DMS153 (cell line): ENCODE results near the gene SERPIND1.

Experiments used
- DNase-seq: peaks from one replicate; lab custom pipeline; 2025; lab: John Stamatoyannopoulos, UW

SERPIND1 gene

GRCh38 chr22:20774882-20775281 is 969 bp downstream of the SERPIND1 start:
- no peak for DNase-seq

- DNase-seq: no peak
Observed at GRCh38 chr22:20775342-20775895, 1.5 kb downstream of the SERPIND1 start.

DNA sequence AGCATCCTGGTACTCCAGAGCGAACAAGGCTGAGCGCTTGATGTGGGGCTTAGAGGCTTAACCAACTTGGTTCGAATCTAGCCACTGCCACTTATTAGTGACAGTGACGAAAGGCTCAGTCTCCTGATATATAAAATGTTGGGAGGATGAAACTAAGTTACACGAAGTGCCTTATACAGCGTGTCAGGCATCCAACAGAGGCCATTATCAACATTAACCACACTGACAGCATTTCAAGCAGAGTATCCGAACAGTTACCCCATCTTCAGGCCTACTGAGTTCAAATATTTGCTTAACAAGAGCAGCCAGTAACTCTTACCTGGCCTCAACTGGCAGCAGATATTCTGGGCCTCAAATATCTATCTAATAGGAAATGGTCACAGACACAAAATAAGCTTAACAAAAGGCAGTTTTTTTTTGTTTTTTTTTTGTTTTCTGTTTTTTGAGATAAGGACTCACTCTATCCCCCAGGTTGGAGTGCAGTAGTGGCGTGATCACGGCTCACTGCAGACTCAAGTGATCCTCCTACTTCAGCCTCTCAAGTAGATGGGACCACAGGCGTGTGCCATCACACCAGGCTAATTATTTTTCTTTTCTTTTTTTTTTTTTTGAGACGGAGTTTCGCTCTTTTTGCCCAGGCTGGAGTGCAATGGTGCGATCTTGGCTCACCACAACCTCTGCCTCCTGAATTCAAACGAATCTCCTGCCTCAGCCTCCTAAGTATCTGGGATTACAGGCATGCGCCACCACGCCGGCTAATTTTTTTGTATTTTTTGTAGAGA is 2.9 kb downstream of the SERPIND1 start:
- no peak for DNase-seq

DNA sequence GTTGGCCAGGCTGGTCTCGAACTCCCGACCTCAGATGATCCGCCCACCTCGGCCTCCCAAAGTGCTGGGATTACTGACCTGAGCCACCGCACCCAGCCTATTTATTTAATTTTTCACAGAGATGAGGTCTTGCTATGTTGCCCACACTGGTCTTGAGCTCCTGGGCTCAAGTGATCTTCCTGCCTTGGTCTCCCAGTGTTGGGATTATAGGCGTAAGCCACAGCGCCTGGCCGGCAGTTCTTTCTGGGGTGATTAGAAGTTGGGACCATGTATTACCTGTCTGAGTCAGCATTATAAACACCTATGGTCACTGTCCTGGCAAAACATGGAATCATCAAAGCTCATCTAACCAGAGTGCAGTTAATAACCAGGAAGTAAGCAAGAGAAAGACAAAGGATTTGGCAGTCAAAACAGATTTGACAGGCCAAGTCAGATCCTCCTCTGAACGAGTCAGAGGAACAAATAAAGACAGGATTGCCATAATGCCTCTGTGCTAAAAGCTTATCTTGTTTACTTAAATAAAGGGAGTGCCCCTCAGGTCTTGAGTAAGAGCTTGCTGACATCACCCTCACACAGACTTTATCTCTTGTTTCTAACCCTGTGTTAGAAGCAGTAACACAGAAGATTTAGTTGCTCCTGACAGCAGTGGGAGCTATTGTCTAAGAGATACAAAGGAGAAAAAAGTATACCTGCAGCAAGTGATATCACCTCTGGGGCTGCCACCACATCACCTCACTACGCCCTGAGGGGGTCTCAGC is 3.7 kb downstream of the SERPIND1 start:
- DNase-seq: peak; percentile 95

- DNase-seq: no peak
Observed at GRCh38 chr22:20779014-20779817, 5.3 kb downstream of the SERPIND1 start.

- no peak for DNase-seq
Observed at GRCh38 chr22:20779818-20780158, 5.9 kb downstream of the SERPIND1 start.

DNA sequence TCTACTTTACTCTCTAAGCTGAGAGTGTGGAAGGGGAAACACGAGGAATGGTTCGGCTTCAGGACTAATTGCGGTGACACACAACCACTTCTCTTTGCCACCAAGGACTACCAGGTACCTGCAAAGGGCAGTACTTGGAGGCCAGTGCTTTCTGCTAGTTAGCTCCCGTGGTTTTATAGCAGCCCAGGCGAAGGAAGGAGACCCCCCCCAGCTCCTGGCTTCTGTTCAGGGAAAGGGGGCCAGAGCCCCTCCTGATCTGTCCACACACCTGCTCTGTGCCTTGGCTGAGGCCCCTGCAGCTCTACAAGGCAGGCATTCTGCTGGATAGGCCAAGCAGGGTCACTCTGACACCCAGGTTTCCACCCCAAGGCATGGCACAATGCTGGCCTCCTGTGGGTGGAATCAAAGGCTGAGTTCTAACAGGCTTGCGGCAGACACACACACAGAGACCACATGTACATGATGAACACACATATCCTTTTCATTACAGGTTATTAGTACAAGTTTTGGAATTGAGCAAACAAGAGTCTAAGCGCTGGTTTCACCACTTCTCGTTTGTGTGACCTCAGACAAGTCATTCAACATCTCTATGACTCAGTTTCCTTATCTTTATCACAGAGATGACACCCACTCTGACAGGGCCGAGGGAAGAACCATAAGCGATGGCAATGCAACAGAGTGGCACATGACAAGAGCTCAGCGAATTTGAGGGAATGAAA is 7.5 kb downstream of the SERPIND1 start:
- DNase-seq: no peak

- no peak for DNase-seq
Observed at GRCh38 chr22:20782083-20782482, 8.2 kb downstream of the SERPIND1 start.

- DNase-seq: no peak
Observed at GRCh38 chr22:20782596-20783299, 8.8 kb downstream of the SERPIND1 start.

GRCh38 chr22:20783300-20783673 is 9.4 kb downstream of the SERPIND1 start:
- no peak for DNase-seq

DNA sequence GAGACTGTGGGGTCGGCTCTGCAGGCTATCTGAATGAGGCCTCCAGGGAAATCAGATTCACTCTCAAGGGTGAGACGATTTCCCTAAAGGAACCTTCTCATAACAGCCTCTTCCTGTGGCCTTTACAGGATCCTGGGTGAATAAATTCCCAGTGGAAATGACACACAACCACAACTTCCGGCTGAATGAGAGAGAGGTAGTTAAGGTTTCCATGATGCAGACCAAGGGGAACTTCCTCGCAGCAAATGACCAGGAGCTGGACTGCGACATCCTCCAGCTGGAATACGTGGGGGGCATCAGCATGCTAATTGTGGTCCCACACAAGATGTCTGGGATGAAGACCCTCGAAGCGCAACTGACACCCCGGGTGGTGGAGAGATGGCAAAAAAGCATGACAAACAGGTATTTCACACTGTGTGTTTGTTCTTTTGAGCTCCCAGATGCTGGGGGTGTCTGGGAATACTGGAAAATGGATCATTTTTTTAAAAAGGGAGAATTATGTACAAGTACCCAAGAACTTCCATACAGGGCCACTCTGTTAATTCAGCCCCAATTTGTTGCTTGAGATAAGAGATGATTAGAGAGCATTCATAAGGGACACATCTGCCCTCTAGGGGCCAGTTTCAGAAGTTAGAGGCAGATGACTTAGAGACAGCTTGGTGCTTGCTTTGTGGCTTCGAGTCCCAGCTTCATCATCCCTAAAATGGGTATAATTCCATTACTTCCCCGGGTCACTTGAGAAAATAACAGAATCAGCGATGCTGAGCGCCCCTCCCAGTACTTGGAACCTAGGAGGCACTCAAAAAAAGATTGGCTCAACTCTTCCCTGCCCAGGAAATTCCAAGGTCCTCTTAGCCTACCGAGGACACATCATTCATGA is 10.2 kb downstream of the SERPIND1 start:
- peak; percentile 46 for DNase-seq

DNA sequence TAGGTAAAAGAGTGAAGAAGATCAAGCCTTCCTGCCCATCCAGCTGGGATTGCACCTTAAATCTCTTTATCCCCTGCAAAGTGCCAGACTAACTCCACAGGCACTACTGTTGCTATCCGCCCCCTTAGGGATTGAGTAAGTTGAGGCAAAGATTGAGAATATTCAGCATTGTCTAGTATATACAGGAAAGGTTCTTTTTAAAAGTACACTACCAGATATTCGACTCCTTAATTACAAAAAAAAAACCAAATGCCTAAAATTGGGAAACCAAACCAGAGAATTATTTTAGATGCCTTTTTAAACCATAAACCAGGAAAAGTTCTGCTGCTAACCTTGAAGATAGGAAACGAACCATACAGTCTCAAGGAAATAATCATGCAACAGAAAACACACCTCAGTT is 11.5 kb downstream of the SERPIND1 start:
- no peak for DNase-seq

GRCh38 chr22:20786048-20786447 is 12.1 kb downstream of the SERPIND1 start:
- DNase-seq: no peak

DNA sequence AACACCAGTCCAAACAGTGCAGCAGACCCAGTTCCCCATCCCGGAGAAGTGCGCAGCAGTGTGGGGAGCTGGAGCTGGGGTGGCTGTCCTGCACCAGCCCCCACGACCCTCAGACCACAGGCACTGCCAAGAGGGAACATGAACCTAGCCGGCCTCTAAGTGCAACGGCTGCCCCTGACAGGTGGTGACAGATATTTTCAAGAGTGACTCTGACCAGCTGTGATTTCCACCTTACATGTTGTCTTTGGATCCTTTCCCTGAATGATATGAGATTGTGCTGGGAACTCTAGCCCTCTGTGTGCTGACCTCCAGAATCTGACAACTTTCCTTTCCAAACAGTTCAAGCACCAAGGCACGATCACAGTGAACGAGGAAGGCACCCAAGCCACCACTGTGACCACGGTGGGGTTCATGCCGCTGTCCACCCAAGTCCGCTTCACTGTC is 12.6 kb downstream of the SERPIND1 start:
- DNase-seq: no peak

- DNase-seq: no peak
Observed at GRCh38 chr22:20787223-20787622, 13.3 kb downstream of the SERPIND1 start.

DNA sequence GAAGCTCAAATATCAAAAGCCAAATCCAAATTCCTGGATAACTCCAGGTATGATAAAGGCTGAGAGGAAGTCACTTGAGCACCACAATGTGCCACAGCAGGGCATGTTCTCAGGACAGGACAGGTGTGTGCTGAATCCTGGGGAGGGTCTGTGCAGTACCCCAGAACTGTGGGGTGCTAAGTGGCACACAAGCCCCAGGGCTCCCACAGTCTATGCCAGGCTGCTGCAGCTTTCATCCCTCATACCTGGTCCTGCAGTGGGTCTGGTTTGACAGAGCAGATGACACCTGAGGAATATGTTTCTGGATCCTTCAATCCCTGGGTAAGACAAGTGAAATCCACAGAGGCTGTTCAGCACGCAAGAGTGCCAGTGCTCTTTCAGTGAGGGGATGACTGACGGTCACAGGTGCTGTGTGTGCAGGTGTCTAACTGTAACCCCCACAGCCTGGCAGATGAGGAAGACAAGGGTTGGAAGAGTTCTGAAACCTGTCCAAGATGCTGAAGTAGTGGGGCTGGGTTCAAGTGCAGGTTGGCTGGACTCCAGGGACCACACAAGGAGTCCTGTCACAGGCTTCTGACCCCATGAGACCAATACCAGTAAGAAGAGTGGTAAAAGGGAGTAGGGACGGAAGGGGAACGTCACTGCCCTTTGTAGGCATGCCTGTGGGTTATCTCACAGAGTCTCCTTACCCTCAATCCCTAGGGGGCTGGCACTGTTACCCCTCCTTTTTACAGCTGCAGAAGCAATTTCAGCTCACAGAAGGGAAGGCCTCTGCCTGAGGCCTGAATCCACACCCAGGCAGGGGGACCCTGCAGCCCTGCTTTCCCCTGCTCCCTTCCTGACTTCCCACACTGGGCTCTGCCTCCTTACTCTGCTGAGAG is 14.1 kb downstream of the SERPIND1 start:
- DNase-seq: no peak

- DNase-seq: no peak
Observed at GRCh38 chr22:20788627-20789344, 14.9 kb downstream of the SERPIND1 start.

GRCh38 chr22:20792221-20792965 is 18.5 kb downstream of the SERPIND1 start:
- DNase-seq: no peak
